Measurements from ENCODE around the gene DOCK1.

GRCh38 chr10:127012071-127012768 lies 107.0 kb downstream of the DOCK1 start:
- TF ChIP-seq GATA3 (IDR thresholded peaks at IDR 0.05; ENCODE audit: low read depth, low read length) = no peak
- no peak for TF ChIP-seq GATA2 (IDR thresholded peaks at IDR 0.05; ENCODE audit: low read depth, low read length)
